K562 (cell line): ENCODE results near the gene STIM1.

ENCODE experiments used
- BRCA1 ChIP-seq, 2 experiments: fragments of 450-650 bp in 1 of 2; sonication (generic) in 1 of 2; formaldehyde crosslinking in 1 of 2; IDR thresholded peaks; 2 replicates each; pipeline versions ENCODE4 v1.5.0 to v1.6.1; 2017 to 2020; ENCODE audit warnings: mild to moderate bottlenecking in 1 of 2, missing genetic modification reagents in 1 of 2
- CCNT2 ChIP-seq: IDR thresholded peaks from 2 replicates; pipeline ENCODE4 v1.6.1; 2011; ENCODE audit warnings: borderline replicate concordance, low read depth, mild to moderate bottlenecking, moderate library complexity, mixed read lengths, low read length; ENCODE audit not compliant: insufficient read length; ENCODE audit errors: extremely low read depth
- MCM7 ChIP-seq, 2 experiments: fragments of 450-650 bp; IDR thresholded peaks; 2 replicates each; pipeline ENCODE4 v1.6.1; 2016 to 2018
- NFE2 ChIP-seq: IDR thresholded peaks from 2 replicates; pipeline ENCODE4 v1.6.1; 2014; ENCODE audit warnings: antibody characterized with exemption, low read depth
- PCBP1 ChIP-seq: fragments of 200-400 bp; formaldehyde crosslinking; IDR thresholded peaks from 2 replicates; pipeline ENCODE4 v1.6.1; 2018; ENCODE audit warnings: mild to moderate bottlenecking, low read depth, low read length; ENCODE audit not compliant: poor library complexity, severe bottlenecking
- TOE1 ChIP-seq, 2 experiments: fragments of 450-650 bp in 1 of 2; sonication (generic) in 1 of 2; formaldehyde crosslinking in 1 of 2; IDR thresholded peaks; 2 replicates each; pipeline versions ENCODE4 v1.7.1 to v1.8.0; 2016 to 2022; ENCODE audit warnings: borderline replicate concordance in 2 of 2, mild to moderate bottlenecking in 2 of 2, antibody characterized with exemption in 1 of 2, inconsistent platforms in 1 of 2, low read depth in 1 of 2, missing genetic modification reagents in 1 of 2, moderate library complexity in 1 of 2
- ZNF124 ChIP-seq: sonication (generic); formaldehyde crosslinking; IDR thresholded peaks from 2 replicates; pipeline ENCODE4 v1.8.1; 2022; ENCODE audit warnings: missing genetic modification reagents
- ZNF586 ChIP-seq: fragments of 450-650 bp; formaldehyde crosslinking; conservative IDR thresholded peaks from 2 replicates; pipeline ENCODE4 v1.4.0; 2020; ENCODE audit warnings: mild to moderate bottlenecking, moderate library complexity
- TF ChIP-seq, protein P1 (sequence below): sonication (generic); formaldehyde crosslinking; IDR thresholded peaks from 2 replicates; pipeline ENCODE4 v1.8.0; 2023; ENCODE audit warnings: mild to moderate bottlenecking, missing genetic modification reagents

DNA sequence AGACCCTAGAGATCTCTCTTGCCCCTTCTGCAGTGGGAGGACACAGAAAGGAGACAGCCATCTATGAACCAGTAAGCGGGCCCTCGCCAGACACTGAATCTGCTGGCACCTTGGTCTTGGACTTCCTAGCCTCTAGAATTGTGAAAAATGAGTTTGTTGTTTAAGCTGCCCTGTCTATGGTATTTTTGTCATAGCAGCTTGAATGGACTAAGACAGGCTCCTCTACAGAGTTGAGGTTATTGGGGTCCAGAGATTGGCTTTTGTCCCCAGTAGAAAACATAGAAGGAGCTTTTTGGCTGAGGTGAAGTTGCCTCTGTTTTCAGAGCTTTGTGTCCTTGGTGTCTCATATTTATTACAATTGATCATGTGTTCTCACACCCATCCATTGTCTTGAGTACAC is 77.2 kb downstream of the STIM1 start:
- TF ChIP-seq, protein P1, sequence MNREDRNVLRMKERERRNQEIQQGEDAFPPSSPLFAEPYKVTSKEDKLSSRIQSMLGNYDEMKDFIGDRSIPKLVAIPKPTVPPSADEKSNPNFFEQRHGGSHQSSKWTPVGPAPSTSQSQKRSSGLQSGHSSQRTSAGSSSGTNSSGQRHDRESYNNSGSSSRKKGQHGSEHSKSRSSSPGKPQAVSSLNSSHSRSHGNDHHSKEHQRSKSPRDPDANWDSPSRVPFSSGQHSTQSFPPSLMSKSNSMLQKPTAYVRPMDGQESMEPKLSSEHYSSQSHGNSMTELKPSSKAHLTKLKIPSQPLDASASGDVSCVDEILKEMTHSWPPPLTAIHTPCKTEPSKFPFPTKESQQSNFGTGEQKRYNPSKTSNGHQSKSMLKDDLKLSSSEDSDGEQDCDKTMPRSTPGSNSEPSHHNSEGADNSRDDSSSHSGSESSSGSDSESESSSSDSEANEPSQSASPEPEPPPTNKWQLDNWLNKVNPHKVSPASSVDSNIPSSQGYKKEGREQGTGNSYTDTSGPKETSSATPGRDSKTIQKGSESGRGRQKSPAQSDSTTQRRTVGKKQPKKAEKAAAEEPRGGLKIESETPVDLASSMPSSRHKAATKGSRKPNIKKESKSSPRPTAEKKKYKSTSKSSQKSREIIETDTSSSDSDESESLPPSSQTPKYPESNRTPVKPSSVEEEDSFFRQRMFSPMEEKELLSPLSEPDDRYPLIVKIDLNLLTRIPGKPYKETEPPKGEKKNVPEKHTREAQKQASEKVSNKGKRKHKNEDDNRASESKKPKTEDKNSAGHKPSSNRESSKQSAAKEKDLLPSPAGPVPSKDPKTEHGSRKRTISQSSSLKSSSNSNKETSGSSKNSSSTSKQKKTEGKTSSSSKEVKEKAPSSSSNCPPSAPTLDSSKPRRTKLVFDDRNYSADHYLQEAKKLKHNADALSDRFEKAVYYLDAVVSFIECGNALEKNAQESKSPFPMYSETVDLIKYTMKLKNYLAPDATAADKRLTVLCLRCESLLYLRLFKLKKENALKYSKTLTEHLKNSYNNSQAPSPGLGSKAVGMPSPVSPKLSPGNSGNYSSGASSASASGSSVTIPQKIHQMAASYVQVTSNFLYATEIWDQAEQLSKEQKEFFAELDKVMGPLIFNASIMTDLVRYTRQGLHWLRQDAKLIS (CRISPR knock-in tag): no peak
- TF ChIP-seq MCM7 (IDR thresholded peaks at IDR 0.05) (no peak), ZNF586 (CRISPR knock-in tag) (no peak), NFE2 (no peak), ZNF124 (CRISPR knock-in tag) (no peak), BRCA1 (IDR thresholded peaks at IDR 0.05) (no peak), BRCA1 (CRISPR knock-in tag; IDR thresholded peaks at IDR 0.05) (no peak), TOE1 (IDR thresholded peaks at IDR 0.05; ENCODE audit: borderline replicate concordance) (no peak), TOE1 (CRISPR knock-in tag; IDR thresholded peaks at IDR 0.05; ENCODE audit: borderline replicate concordance, low read depth) (no peak), CCNT2 (no peak), PCBP1 (no peak)
